Activated effector memory CD4-positive, alpha-beta T cell treated with anti-CD3 and anti-CD28 coated beads, Interleukin-2, amount 50 U/mL, for 16 hours (primary cell): ENCODE measurements around the gene PCIF1.

Experiments used
- DNase-seq: peaks from one replicate; pipeline ENCODE4 v3.0.0-alpha.2; 2020

Gene PCIF1

DNA sequence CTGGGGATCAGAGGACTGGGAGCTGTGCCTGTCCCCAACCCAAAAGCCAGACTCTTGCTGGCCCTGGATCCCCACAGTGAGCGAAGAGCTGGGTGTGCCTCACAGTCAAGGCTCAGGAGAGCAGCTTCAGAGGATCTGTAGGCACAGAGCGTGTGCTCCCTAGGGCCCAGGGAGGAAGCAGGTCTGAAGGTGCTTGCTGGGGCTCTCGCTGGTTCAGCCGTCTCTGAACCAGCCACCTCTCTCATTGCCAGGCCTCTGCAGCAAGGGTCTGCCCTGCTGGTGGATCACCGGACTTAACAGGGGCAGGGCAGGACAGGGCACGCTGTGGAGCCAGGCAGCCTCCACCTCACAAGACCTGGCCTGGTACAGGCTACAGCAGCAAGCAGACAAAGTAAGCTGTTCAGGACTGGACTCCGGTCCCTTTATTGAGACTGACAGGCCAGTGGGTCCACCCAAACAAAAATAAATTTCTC is 13.8 kb downstream of the PCIF1 start:
- no peak for DNase-seq

DNA sequence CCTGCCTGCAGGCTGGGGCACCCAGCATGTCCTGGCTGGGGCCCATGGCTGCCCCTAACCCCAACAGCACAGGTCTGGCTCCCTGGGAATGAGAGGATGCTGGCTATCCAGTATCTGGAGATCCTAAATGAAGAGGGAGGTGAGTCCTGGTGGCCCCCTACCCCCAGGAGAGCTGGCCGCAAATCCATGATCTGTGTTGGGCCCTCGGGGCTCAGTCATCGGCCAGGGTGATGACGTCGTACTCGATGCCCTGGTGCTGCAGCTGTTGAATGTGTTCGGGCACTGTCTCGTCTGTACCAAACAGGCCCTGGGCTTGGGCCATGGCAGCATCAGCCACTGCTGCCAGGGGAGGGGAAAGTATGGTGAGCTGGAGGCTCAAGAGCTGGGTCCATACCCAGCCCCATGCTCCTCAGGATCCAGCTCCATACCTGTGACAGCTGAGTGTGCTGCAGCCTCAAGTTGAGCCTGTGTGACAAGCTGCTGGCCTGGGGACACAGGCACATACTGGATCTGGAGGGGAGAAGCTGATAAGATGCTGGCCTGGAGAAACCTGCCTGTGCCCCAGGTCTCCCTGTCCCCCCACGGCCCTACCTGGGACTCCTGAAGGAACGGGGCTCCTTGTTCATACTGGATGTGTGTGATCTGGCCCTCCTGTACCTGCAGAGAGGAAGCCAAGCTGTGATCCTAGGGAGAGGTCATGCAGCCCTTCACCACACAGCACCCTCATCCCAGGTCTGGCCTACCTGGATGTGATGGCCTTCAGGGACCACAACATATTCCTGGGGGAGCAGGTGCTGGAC is 14.5 kb downstream of the PCIF1 start:
- DNase-seq, result peak; percentile 59

DNA sequence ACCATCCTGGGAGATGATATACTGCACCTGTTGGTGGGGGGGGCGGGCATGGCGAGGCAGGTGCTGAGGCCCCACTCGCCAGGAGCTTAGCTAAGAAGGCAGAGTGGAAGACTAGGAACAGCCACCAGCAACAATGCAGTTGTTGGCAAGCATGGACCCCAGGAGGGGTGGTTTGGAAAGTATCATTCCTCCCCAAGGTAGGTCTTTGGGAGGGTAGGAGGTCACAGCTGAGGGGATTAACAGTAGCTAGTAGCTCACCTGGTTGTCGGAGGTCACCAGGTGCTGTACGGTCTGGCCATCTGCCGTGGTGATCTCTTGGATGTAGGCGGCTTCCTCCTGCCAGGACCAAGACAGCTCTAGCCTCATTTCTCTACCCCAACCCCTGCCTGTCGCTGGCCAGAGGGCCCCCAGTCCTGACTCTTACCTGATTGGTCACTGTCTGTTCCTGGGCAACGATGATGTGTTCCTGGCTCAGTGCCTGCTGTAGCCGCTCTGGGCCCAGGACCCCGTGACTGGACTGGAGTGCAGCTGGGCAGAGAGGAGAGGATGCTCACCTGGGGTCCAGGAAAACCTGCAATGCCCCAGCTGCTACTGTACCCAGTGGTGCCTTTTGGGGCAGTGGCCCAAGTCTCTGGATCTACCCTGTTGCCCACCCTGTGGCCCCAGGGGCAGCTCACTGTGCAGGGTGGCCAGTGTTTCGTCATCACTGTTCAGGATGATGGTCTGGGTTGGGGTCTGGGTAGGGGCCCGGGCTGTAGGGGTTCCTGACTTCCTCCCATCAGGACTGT is 15.3 kb downstream of the PCIF1 start:
- peak; percentile 62 for DNase-seq

DNA sequence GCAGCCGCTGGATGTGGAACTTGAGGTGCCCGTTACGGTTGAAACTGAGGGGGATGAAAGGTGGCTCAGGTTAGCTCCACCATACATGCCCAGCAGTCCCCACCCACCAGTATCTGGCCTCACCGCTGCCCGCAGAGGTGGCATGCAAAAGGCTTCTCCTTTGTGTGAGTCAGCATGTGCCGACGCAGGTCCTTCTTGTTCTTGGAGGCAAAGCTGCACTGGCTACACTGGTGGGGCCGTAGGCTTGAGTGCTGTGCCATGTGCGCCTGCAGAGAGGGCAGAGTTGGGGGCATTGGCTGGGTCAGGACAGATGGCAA is 15.8 kb downstream of the PCIF1 start:
- peak; percentile 59 for DNase-seq

DNA sequence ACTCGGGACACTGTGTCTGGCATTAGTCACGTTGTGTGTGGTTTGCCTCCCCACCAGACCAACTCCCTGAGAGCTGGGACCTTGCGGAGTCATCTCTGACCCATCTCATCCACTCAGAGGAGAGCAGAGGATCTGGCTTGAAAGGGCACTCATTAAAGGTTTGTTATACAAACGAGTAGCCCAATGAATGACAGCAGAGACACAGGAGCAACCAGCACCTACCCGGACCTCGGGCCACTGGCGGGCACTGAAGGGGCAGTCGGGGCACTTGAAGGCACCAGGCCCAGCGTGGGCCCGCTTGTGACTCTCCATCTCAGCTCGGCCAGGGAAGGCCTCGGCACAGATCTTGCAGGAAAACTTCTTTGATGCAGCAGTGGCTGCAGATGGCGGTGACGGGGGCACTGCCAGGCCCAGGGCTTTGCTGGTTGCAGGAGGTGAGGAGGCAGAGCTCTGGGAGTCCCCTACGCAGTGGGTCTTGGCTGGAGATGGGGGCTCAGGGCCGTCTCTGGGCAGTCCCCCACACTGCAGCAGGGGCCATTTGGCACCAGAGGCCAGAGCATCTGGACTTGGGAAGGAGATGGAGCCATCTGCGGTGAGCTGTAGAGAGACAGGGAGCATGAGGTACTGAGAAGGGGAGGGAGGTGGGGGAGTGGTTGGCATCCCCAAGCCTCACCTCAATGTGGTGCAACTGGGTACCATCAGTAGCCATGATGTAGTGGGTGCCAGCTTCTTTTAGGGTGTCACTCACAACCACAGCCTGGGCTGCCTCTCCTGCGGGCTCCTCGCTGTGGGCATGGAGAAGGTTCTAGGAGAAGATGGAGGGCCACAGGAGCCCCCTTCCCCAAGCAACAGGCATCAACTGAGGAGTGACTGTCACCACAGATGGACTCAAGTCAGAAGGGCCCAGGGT is 17.7 kb downstream of the PCIF1 start:
- no peak for DNase-seq

DNA sequence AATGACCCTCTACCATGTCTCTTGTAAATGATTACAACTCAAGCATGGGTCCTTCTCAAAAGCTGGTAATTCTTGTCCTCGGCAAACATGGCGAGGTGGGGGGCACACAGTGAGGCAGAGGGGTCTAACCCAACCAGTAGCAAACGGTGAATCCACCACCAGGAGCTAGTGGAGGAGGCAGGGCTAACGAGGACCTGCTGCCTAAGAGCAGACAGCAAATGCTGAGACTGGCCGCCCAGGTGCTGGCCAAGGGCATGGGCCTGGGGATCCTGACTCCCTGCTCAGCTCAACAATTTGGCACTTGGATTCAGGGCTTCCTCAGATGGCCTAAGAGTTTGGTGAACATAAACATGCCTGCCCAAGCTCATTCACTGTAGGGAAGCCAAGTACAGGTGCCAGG is 18.4 kb downstream of the PCIF1 start:
- no peak for DNase-seq

DNA sequence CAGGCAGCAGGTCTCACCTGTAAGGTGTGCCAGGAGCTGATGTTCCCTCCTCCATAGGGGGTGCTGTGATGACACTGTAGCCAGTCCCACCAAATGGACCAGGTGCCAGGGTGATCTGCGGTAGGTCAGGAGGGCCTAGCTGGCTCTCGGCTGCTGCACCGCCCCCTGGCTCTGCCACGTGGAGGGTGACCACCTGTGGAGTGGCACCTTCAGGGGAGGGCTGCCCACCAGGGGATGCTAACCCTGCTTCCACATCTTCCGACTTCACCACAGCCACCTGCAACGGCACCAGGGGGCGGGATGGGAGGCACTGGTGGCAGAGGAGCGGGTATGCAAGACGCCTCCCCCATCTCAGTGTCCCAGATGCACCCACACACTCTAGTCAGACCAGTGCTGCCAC is 19.2 kb downstream of the PCIF1 start:
- no peak for DNase-seq

DNA sequence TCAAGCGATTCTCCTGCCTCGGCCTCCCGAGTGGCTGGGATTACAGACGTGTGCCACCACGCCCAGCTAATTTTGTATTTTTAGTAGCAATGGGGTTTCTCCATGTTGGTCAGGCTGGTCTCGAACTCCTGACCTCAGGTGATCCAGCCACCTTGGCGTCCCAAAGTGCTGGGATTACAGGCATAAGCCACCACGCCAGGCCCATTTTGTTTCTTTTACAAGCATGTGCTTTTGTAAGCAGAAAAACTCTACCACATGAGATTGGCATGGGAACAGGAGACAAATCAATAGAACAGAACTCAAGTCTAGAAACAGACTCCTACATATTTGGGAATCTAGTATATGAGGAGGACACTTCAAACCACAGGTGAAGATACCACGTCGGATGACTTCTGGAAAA is 21.8 kb downstream of the PCIF1 start:
- peak; percentile 24 for DNase-seq

DNA sequence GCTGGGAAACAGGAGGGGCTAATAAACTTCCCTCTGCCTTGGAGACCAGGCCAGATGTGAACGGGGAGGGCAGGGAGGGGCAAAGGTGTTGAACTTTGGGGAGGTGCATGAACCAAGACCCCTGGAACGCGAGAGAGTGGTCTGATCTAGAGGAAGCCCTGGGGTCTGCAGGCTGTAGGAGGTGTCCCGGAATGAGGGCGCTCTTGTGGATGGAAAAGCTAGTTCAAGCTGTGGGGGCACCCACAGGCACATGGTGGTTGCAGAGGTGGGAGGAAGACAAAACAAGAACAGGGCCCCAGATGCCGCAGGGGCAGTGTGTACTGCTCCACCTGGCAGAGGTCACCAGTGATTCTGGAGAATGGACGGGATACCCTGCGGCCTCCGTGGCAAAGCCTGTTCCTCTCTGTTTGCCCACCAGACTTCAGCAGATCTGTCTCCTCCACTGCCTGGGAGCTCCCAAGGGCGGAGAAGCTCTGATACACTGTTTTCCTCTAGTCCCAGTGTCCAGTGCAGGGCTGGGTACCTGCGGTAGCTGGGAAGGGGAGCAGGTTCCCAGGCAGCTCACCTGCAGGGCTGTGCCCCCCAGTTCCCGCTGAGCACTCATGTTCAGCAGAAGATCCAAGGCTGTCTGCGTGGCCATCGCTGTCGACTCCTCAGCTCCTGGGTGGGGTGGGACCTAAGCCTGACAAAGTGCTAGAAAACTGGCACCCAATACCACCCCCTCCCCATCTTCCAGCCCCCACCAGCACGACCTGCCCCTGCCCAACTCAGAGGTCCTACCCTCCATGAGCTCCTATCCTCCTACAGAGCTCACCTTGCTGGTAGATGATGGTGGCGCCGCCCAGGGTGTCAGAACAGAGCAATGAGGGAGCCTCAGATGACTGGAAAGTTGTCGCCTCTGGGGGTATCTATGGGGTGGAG is 22.8 kb downstream of the PCIF1 start:
- peak; percentile 55 for DNase-seq

DNA sequence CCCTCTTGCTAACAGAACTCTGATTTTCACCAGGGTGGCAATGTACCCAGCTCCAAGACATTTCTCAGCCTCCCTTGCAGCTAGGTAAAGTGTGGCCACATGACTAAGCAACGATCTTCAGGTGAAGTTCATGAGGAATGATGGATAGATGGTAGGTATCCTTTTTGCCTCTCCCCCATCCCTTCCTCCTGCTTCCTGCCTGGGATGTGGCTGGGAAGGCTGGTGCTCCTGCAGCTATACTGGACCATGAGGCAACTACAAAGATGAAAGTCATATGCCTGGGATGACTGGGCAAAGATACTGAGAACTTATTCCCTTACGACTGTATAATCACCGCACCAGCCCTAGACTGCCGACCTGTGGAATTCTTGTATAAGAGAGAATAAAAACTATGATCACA is 24.1 kb downstream of the PCIF1 start:
- DNase-seq, result no peak

DNA sequence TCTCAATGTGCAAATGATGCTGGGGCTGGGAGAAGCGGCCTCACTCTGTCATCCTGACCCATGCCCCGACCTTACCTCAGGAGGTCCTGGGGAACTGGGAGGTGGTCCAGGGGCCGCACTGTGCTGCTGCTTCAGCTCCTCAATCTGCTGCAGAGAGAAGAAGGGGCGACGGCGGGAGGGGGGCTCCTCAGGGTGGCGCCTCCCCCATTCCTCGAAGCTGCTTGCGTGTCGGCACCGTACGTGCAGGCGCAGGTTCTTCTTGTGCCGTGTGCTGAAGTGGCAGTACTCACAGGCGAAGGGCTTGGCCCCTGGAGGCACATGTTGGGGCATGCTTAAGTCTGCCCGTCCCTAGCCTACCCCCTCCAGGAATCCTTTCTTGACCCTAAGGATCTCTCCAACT is 24.6 kb downstream of the PCIF1 start:
- DNase-seq, result no peak

DNA sequence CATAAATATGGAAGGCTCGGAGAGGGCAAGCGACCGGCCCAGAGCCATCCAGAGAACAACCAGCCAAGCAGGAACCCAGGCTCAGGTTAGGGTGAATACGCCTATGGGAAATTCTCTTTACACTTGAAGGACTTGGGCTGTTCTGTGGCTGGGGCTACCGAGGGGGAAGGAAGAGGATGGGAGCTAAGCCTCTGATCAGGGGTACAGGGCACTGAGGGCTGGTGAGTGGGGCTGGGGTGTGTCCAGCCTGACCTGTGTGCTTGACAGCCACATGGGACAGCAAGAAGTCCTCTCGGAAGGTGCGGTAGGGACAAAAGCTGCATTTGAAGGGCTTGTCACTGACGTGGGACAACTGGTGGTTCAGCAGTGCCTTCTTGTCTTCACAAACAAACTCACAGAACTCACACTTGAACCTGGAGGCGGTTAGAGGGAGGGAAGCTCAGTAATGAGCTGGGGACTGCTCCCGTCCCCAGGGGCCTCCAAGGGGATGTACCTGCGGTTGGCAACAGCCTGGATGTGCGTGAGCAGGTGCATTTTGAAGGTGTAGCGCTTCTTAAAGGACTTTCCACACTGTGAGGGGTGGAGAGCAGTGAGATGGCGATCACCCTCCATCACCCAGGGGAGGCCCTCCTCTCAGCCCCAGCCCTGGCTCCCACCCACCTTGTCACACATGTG is 25.6 kb downstream of the PCIF1 start:
- no peak for DNase-seq

DNA sequence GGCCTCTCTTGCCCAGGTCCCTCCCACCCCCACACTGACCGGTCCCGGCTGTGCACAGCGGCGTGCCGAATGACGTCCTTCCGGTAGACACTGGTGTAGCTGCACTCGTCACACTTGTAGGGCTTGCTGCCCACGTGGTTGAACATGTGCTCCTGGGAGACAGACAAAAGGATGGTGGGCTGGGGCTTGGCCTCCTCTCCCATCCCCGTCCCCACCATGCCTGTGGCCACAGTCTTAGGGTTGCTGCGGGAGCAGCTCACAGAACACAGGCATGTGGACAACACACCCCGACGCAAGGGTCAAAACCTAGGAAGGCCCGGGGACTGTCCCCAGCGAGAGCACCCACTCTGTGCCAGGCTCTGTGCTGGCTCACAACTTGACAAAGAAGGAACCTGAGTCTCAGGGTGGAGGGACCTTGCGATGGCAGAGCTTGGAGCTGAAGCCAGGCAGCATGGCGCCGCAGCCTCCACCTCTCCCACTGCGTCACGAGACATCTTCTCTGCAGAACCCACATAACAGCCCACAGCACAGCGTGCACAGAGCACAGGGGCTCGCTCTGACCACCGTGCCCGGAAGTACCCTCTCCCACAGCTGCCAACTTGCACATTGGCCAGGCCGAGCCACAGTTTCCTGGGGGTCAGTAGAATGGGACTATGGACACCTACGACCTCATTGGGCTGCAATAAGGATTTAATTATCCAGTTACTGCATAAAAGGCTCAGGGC is 27.7 kb downstream of the PCIF1 start:
- no peak for DNase-seq

DNA sequence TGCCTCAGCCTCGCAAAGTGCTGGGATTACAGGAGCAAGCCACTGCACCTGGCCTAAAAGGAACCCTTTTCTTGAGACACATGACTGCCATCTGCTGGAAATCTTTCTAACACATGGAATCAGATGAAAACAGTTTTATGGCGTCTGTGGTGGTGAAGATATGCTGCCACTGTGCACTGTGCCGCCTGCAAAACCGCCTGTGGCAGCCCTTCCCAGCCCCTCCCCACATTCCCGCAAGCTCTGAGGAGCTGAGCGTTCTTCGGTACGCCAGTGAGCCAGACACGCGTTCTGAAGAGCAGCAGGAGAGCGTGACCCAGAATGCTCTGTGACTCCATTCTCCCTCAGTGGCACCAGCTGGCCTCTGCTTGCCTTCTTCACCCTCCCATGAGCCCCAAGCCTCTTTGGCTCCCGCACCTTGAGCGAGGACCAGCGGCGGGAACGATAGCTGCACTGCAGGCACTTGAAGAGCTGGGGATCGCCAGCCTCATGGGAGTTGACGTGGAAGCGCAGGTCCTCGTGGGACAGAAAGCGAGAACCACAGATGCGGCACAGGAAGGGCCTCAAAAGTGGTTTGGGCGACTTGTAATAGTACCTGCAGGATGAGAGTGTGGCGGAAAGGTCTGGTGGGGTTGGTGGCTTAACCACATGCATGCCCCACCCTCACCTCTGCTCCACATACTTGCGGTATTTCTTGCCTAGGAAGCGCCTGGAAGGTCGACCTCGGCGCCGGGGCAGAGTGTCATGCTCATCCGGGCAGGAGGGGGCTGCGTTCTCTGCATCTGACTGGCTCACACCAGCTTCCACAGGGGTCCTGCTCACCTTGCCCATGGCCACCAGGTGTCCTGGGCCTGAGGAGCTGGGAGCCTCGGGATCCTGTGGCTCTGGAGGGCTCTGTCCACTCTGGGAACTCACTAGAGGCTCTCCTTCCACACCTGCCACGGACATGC is 28.8 kb downstream of the PCIF1 start:
- DNase-seq, result no peak

DNA sequence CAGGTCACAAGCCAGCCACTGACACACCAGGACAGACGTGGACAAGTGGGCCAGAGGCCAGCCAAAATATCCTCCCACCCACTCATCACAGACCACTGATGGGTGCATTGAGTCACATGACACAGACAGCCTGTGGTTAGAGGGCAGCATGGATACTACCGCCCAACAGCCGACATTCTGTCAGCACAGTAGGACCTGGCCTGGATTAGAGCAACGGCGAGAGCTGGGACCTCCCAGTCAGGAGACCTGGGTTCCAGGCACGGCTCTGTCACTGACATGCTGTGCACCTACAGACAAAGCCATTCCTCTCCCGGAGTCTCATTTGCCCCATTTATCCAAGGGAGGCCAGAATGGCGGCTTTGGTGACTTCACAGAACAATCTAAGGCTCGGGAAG is 29.5 kb downstream of the PCIF1 start:
- DNase-seq, result no peak

DNA sequence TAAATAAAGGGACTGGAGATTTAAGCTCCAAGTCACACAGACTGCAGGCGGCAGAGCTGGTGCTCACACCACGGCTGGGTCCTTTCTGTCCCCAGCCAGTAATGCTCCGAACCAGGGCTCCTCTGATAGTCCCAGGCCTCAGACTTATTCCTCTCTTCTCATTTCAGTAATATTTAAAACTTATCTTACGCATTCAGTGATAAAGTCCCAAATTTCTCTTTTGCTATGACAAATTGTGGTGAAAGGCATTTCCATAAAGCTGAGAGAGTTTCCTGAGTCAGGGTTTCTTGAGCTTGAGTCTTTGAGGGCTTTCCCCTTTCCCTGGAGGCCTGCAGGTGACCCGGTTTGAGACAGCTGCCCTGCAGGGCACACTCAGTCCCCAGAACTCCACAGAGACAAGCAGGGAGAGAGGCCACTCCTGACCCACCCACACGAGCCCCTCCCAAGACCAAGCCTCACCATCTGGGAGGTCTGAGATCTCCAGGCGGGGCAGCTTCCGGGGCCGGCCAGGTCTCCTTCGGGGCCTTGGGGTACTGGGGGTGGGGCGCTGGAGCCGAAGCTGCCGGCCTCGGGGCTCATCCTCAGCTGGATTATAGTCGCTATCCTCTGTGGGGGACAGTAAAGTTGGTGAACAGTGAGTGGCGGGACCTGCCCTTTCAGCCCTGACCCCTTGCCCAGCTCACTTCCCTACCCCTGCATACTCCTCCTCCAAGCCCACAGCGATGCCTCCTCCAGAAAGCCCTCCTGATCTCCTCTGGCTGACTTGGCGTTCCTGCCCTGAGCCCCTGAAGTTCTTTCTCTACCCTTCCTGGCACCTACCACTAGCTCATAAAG is 30.9 kb downstream of the PCIF1 start:
- DNase-seq, result peak; percentile 52

DNA sequence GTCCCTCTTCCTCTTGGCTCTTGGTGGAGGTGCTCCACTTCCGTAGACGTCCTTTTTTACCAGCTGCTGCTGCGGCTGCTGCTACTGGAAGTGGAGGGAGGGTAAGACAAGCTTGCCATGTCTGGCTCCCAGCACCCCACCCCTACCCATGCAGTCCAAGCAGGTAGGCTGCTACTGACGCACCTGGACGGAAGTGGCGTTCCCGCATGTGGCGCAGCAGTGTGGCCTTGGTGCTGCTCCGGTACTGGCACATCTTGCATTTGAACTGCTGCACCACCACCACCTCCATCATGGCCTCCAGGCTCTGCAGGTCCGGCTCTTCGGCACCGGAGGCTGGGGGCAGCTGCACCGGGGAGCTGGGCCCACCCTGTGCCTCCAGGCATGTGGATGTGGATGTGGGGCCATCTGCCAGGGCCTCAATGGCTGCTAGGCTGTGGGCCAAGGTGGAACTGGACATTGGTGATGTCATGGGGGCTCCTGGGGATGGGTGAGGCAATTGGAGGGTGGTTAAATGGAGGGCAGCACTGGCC is 33.1 kb downstream of the PCIF1 start:
- DNase-seq, result no peak

DNA sequence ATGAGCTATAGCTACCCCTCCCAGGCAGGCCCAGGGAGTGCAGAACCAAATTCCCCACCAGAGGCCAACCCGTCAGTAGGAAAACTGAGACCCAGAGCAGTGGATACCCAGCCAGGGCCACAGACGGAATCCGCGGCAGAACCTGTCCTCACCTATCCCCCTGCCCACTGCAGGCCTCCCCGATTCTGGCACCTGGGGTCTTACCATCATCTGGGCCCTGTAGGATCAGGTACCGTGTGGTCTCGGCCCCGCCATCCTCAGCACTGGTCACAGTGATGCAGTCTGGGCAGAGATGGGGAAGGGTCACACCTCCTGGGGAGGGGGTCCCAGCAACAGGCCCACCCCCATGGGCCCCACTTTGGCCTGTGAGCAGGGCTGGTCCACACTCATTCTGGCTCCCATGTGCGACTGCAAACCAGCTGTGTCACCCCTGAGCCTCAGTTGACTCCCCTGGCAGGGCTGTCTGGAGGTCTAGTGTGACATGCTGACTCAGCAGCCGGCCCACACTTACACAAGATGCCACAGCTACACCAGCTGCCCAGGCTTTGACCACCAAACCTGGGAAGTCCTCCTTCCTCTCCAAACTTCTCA is 33.7 kb downstream of the PCIF1 start:
- DNase-seq, result no peak
